HG03196 (cell line): ENCODE measurements around the gene ANKRD53.
A peak's percentile ranks its signal among the peaks of the same experiment; 100 is the strongest.
"Not testable (repeated sequence)": the region's sequence is repeated elsewhere in the genome, so short reads cannot be mapped to it uniquely, and the experiment has no call there.

Experiments
- ATAC-seq: cut with Tn5 transposase; IDR thresholded peaks from one replicate; pipeline ENCODE4 v1.9.1; 2021; ENCODE audit not compliant: unreplicated experiment

Gene ANKRD53

DNA sequence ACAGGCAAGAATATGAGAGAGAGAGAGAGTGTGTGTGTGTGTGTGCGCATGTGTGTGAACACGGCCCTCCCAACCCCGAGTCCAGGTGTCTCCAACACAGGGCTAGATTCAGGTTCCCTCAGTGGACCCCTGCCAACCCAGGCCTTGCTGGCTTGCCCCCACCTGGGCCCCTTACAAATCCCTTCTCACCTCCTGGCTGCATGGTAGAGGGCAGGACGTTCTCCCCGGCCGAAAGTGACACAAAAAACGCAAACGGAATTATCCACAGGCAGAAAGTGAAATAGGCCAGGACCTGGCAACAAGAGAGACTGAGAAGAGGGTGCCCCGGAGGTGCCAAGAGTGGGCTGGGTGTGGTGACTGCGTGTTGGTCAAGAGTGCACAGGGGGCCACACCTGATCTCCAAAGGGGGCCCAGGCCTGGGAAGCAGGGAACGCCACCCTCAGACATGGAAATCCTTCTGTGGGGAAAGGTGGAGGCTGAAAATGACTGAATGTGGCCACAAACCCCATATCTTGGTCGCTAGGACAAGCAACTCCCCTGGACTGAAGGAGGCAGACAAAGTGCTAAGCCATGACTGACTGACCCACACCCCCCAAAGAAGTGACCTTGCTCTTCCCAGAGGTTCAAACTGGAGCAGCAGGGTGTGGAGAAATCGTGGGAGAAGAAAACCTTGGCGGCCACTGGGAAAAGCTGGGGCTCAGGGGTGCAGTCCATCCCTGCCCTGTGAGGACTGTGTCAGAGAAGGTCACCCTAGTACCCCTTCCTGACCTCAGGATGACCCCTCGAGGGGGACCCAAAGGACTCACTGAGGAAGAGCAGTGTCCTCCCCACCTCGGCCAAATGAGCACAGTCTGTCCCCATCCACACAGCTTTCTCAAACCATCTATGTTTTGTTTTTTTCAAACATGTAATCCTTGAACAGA, 10.6 kb downstream of the ANKRD53 start:
- no peak for ATAC-seq

GRCh38 chr2:70990216-70990615, 11.8 kb downstream of the ANKRD53 start:
- ATAC-seq = no peak

- no peak for ATAC-seq
Observed at GRCh38 chr2:70991142-70991541, 12.7 kb downstream of the ANKRD53 start.

DNA sequence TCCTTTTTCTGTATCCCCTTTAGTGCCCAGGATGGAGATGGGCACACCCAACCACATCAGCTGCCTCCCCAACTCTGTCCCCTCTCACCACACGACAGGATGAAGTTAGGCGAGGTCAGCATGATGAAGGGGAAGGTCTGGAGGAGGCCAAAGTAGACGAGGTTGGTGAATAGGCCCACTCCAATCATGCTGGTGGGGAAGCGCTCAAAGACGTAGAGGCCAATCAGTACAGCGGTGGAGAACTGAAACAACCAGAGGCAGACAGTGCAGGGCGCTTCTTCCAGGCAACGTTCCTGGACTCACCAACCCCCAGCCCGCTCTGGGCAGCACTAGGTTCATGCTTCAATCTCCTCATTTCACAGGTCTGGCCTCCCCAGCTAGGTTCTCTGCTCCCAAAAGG, 13.3 kb downstream of the ANKRD53 start:
- ATAC-seq = no peak

DNA sequence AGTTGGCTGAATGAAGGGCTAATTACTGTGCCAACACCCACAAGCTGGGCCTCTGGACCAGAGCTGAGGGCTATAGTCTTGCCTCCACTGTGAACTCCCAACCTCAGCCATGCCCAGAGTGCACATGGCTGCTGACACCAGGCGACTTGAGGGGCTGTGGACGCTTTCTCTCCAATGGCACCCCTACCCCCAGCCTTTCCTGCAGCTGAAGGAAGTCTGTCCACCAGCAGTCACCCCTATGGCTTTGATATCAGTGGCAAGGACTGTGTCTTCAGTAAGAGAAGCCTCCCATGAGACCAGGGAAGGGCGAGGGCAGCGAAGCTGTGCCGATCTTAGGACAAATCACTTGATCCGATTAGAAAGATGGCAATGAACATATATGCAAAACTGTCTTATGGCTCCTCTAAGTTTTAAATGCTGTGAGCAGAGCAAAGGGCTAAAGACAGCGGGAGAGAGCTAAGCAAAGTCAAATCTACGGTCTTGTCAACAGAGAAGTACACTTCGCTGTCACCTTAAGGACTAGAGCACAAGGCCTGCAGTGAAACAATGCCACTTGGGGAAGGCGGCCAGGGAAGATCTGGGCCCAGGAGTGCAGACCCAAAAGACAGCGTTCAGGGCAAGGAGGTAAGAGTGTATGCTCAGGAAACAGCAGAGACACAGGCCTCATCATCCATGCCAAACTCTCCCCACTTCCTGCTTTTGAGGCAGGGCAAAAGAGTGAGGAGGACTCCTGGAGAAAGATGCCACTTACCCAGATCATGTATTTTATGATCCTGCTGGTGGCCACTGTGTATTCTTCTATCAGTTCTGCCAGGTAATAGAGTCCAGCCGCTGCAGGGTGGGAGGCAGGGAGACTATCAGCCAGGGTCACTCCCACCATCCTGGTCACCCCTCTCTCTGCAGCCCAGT, 14.8 kb downstream of the ANKRD53 start:
- ATAC-seq = no peak

GRCh38 chr2:70994009-70994698, 15.7 kb downstream of the ANKRD53 start:
- ATAC-seq = peak; percentile 16

DNA sequence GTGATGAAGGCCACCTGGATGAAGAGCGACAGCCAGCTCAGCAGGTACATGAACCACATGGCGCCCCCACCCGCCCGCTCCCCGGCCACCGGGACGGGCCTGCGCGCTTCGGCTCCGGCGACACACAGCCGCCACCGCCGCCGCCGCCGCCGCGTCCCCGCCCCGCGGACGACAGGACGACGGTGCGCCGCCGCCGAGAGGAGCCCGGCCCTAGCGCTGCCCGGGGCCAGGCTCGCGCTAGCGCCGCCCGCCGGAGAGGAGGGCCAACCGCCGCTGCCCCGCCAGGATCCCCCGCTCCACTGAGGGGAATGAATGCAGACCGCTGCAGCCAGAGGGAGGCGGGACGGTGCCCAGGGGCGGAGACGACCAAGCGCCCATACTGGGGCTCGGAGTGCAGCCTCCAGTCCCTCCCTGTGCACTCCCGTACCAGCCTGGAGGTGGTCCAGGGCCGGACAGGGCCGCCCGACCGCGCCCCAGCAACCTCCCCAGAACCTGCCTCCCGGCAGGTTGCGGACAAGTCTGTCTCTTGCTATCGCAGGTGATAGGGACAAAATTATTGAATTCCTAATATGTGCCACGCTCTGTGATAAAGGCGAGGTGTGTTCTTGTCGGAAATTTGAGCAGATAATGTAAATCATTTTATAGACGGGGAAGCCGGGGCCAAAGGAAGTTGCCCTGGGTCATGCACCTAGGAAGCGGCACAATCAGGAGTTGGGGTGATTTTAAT, 16.4 kb downstream of the ANKRD53 start, which contains the start of gene TEX261:
TSS of gene TEX261 (minus strand) at position 175 of the 727 bp plus-strand sequence. CDS start at position 59, 116 bp downstream.
- peak; percentile 95 for ATAC-seq

GRCh38 chr2:70995426-70995729, 16.9 kb downstream of the ANKRD53 start:
- ATAC-seq = no peak

DNA sequence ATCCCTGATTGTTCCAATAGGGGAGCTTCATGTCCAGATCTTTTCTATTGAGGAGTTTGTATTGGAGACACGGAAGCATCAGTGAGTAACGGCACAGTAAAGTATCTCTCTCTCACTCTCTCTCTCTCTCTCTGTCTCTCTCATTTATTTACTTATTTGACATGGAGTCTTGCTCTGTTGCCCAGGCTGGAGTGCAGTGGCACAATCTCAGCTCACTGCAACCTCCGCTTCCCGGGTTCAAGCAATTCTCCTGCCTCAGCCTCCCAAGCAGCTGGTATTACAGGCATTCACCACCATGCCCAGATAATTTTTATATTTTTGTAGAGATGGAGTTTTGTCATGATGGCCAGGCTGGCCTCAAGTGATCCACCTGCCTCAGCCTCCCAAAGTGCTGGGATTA, 20.5 kb downstream of the ANKRD53 start:
- not testable (repeated sequence) for ATAC-seq

GRCh38 chr2:70999362-70999761, 20.9 kb downstream of the ANKRD53 start:
- no peak for ATAC-seq

DNA sequence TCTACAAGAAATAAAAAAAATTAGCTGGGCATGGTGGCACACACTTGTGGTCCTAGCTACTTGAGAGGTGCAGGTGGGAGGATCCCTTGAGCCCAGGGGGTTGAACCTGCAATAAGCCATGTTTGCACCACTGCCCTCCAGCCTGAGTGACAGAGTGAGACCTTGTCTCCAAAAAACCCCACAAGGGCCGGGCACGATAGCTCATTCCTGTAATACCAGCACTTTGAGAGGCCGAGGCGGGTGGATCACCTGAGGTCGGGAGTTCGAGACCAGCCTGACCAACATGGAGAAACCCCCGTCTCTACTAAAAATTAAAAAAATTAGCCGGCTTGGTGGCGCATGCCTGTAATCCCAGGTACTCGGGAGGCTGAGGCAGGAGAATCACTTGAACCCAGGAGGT, 21.5 kb downstream of the ANKRD53 start:
- ATAC-seq = not testable (repeated sequence)

DNA sequence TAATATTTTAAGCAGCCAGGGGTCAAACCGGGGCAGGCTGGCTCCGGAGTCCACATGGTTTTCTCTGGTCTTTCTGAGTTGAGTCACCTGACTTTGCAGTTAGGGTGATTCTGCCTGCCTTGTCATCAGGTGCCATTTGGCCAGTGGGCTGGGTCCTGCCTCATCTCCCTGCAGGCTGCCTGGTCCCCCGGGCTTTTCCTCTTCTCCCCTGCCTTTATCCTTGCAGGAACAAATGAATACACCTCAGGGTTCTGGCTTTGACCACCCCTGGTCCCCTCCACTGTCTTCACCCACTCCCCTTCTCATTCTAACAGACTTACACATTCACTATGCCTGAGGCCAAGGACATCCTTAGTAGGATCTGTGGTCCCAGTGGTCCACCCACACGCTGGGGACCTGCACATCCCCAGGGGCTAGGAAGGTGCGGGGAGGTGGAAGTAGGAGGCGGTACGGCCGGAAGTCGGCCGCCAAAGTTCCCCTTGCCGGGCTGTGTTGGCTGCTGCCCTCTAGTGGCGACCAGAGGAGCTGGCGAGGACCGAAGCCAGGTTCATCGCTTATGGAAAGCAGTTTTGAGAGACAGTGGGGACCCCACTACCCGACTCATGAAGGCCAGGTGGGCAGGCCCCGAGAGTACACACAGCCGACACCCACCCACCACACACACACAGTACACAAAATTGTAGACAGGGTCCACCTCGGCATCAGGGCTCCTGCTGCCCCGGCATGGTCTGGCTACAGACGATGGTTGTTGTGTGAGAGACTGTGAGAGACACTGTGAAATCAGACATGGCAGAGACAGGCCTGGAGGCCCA, 22.6 kb downstream of the ANKRD53 start:
- ATAC-seq = peak; percentile 73

DNA sequence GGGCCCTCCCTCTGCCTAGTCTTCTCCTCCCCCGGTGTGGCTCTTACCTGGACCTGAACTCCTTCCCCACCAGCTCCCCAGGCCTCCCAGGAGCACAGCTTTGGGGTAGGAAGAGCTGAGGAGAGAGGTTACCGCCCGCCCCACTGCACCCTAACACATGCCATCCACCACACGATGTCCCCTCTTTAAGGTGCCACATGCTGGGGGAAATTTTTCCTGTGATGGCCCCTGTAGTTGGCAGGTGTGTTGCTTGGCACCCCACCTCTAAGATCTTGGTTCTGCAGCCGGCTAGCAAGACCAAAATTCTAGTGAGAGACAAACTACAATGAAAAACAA, 23.1 kb downstream of the ANKRD53 start:
- ATAC-seq = no peak

- no peak for ATAC-seq
Observed at GRCh38 chr2:71001981-71002570, 23.6 kb downstream of the ANKRD53 start.

DNA sequence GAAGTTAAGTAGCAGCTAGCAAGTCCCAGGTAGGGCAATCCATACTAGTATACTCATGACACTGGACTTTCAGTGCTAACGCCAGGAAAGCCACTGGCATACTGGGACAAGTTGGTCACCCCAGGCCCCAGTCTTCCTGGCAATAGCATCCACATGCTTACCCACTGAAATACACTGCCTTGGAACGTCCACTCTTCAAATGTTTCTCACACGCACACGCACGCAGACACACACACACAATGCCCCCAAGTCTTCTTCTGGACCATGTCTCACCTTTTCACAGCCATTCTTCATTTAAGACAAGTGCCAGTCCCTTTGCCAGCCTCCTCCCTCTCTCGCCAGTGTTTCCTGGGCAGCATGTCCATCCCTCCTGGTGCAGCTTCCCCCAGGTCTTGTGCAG, 25.0 kb downstream of the ANKRD53 start:
- ATAC-seq = no peak

- no peak for ATAC-seq
Observed at GRCh38 chr2:71003966-71004755, 25.7 kb downstream of the ANKRD53 start.

GRCh38 chr2:71004857-71005256, 26.4 kb downstream of the ANKRD53 start:
- ATAC-seq = no peak

GRCh38 chr2:71005271-71006202, 27.1 kb downstream of the ANKRD53 start:
- ATAC-seq = no peak
